GM23338 (cell line): Measurements from ENCODE around the gene CUEDC1. TPM values are rescaled to one million over a fixed set of nuclear protein-coding genes. Genes with fewer than 3 reads are reported as not detected.
A peak's percentile ranks its signal among the peaks of the same experiment; 100 is the strongest.

Experiments
- ATAC-seq: fragments of 200-7000 bp; cut with Tn5 transposase; 3 replicates; pipeline ENCODE4 v1.9.1; 2020
- DNase-seq: peaks from one replicate; pipeline ENCODE4 v3.0.0-alpha.2; 2015; ENCODE audit warnings: low spot score
- H2AFZ ChIP-seq: fragments of 200-600 bp; sonication (generic); 2 replicates; pipeline ENCODE4 v1.8.0; 2016; ENCODE audit warnings: antibody characterized with exemption, mild to moderate bottlenecking, moderate library complexity
- H3F3A ChIP-seq: fragments of 200-600 bp; sonication (generic); replicated peaks from 2 replicates; pipeline ENCODE4 v1.8.0; 2017; ENCODE audit warnings: antibody characterized with exemption, mixed run types, low read depth
- H3K27ac ChIP-seq: fragments of 200-600 bp; sonication (generic); 2 replicates; pipeline ENCODE4 v1.6.1; 2016; ENCODE audit warnings: low read depth
- H3K27me3 ChIP-seq: fragments of 200-600 bp; sonication (generic); 2 replicates; pipeline ENCODE4 v1.8.0; 2016; ENCODE audit warnings: mild to moderate bottlenecking, mixed run types, moderate library complexity; ENCODE audit not compliant: insufficient read depth
- H3K36me3 ChIP-seq: fragments of 200-600 bp; sonication (generic); 2 replicates; pipeline ENCODE4 v1.8.0; 2016; ENCODE audit warnings: mild to moderate bottlenecking; ENCODE audit not compliant: insufficient read depth
- H3K4me1 ChIP-seq: fragments of 200-600 bp; sonication (generic); 2 replicates; pipeline ENCODE4 v1.8.0; 2016; ENCODE audit warnings: mild to moderate bottlenecking, moderate library complexity; ENCODE audit not compliant: insufficient read depth
- H3K4me2 ChIP-seq: fragments of 200-600 bp; sonication (generic); 2 replicates; pipeline ENCODE4 v1.7.1; 2017; ENCODE audit warnings: mixed run types
- H3K4me3 ChIP-seq: fragments of 200-600 bp; sonication (generic); 2 replicates; pipeline ENCODE4 v1.6.1; 2016; ENCODE audit warnings: mixed run types
- H3K79me2 ChIP-seq: fragments of 200-600 bp; sonication (generic); replicated peaks from 2 replicates; pipeline ENCODE4 v1.8.0; 2017; ENCODE audit warnings: mild to moderate bottlenecking; ENCODE audit not compliant: insufficient read depth
- H3K9me2 ChIP-seq: fragments of 200-600 bp; sonication (generic); 2 replicates; pipeline ENCODE4 v1.8.0; 2017; ENCODE audit not compliant: insufficient read depth
- H4K20me1 ChIP-seq: fragments of 200-600 bp; sonication (generic); replicated peaks from 2 replicates; pipeline ENCODE4 v1.8.0; 2017; ENCODE audit warnings: mild to moderate bottlenecking; ENCODE audit not compliant: insufficient read depth
- H3K27ac Mint-ChIP-seq: 2 replicates; pipeline ENCODE4 v1.8.0; 2020; ENCODE audit warnings: inconsistent platforms, mild to moderate bottlenecking, moderate library complexity, mixed read lengths
- H3K27me3 Mint-ChIP-seq: 3 replicates; pipeline ENCODE4 v1.8.0; 2022; ENCODE audit warnings: low read depth, mild to moderate bottlenecking, moderate library complexity, mixed read lengths, inconsistent platforms; ENCODE audit not compliant: insufficient read depth, poor library complexity
- H3K36me3 Mint-ChIP-seq: 3 replicates; pipeline ENCODE4 v1.8.0; 2021; ENCODE audit warnings: low read depth, mild to moderate bottlenecking, inconsistent platforms, moderate library complexity, mixed read lengths
- H3K4me1 Mint-ChIP-seq: 3 replicates; pipeline ENCODE4 v1.8.0; 2020; ENCODE audit warnings: mild to moderate bottlenecking, inconsistent platforms, mixed read lengths
- H3K4me3 Mint-ChIP-seq: 3 replicates; pipeline ENCODE4 v1.8.0; 2021; ENCODE audit warnings: moderate library complexity, mild to moderate bottlenecking, inconsistent platforms, mixed read lengths
- H3K9me3 Mint-ChIP-seq: 3 replicates; pipeline ENCODE4 v1.8.0; 2020; ENCODE audit warnings: moderate library complexity, mild to moderate bottlenecking, inconsistent platforms, mixed read lengths
- CREB1 ChIP-seq: fragments of 250-450 bp; sonication (Bioruptor Pico); IDR thresholded peaks from 2 replicates; pipeline ENCODE4 v1.5.0; 2020; ENCODE audit warnings: low read depth, mild to moderate bottlenecking, moderate library complexity
- EZH2 ChIP-seq: fragments of 200-600 bp; sonication (generic); IDR thresholded peaks from one replicate; pipeline ENCODE4 v1.8.0; 2017; ENCODE audit warnings: antibody characterized with exemption, mild to moderate bottlenecking, low read depth; ENCODE audit not compliant: unreplicated experiment
- JUNB ChIP-seq: IDR thresholded peaks from one replicate; pipeline ENCODE4 v1.6.1; 2016; ENCODE audit warnings: antibody characterized with exemption; ENCODE audit not compliant: unreplicated experiment
- POLR2AphosphoS5 ChIP-seq: IDR thresholded peaks from 2 replicates; pipeline ENCODE4 v1.6.1; 2016; ENCODE audit warnings: antibody characterized with exemption, low read depth
- STAT1 ChIP-seq: IDR thresholded peaks from one replicate; pipeline ENCODE4 v1.6.1; 2016; ENCODE audit warnings: antibody characterized with exemption; ENCODE audit not compliant: unreplicated experiment
- ZNF114 ChIP-seq: fragments of 250-450 bp; sonication (Bioruptor Pico); IDR thresholded peaks from 2 replicates; pipeline ENCODE4 v1.5.0; 2020; ENCODE audit warnings: mild to moderate bottlenecking, moderate library complexity
- ZNF331 ChIP-seq: fragments of 250-450 bp; sonication (Bioruptor Pico); IDR thresholded peaks from 2 replicates; pipeline ENCODE4 v1.5.0; 2020; ENCODE audit warnings: low read depth, mild to moderate bottlenecking, moderate library complexity
- polyA plus RNA-seq: library from polyadenylated mRNA; unstranded; fragments of >200 nt; fragmentation: Nextera tagmentation; extraction: Ambion mirVana; gene quantifications from 2 replicates; pipeline ENCODE4 v1.2.1, GENCODE V29; 2016
- total RNA-seq: library from RNA; depleted of rRNA; stranded (reverse); fragments of >200 nt; shearing (Covaris generic); gene quantifications from 2 replicates; pipeline ENCODE4 v1.2.3, GENCODE V29; 2014
- TF ChIP-seq, protein P1 (sequence below): IDR thresholded peaks from 2 replicates; pipeline ENCODE4 v1.6.1; 2016; ENCODE audit warnings: antibody characterized with exemption
- TF ChIP-seq, protein P2 (sequence below): fragments of 250-450 bp; sonication (Bioruptor Pico); IDR thresholded peaks from 2 replicates; pipeline ENCODE4 v1.5.0; 2020; ENCODE audit warnings: mild to moderate bottlenecking, moderate library complexity

The CUEDC1 gene
- total and polyA plus RNA-seq, 2 experiments from 2014 or later = 3.0 to 7.7 TPM

DNA sequence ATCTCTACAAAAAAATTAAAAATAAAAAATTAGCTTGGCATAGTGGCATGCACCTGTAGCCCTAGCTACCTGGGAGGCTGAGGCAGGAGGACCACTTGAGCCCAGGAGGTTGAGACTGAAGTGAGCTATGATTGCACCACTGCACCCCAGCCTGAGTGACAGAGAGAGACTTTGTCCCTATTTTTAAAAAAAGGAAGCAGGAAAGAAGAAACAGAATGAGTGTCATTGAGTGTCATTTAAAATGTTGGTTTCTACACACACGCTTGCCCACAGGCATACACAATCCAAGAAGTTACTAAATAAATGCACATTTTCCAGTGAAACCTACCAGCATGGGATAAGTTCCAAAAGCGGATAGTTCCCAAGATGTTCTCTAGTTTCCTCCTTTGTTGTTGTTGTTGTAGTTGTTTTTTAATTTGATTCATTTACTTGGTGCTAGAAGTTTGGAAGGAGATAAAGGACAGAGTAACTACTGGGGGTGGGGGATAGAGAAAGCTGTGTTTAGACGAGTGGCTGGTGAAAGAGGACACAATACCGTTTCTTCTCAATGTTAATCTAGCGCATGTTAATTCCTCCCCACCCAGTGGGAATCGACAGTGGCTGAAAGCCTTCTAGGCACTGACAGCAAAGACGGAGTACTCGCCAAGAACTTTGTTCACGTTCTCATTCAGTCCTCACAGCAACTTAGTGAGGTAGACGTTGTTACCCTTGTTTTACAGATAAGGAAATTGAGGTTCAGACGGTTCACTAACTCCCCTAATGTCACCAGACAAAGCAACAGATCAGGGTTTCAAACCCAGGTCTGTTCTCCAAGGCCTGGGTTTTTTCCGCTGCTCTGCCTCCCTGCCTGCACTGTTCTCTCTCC is 122.7 kb downstream of the CUEDC1 start:
- no peak overlapping the region for H3K4me3 Mint-ChIP-seq
- H3K27me3 Mint-ChIP-seq = peaks cover 8% of the 10 kb centered on the region
- TF ChIP-seq STAT1 (no peak), ZNF331 (no peak), JUNB (no peak), POLR2AphosphoS5 (no peak), EZH2 (no peak), ZNF114 (CRISPR knock-in tag) (no peak)
- TF ChIP-seq, protein P1, sequence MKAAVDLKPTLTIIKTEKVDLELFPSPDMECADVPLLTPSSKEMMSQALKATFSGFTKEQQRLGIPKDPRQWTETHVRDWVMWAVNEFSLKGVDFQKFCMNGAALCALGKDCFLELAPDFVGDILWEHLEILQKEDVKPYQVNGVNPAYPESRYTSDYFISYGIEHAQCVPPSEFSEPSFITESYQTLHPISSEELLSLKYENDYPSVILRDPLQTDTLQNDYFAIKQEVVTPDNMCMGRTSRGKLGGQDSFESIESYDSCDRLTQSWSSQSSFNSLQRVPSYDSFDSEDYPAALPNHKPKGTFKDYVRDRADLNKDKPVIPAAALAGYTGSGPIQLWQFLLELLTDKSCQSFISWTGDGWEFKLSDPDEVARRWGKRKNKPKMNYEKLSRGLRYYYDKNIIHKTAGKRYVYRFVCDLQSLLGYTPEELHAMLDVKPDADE = no peak
- no peaks in the 10 kb centered on the region for H3K9me3 Mint-ChIP-seq
- peak overlapping the region; percentile 72 for H3K4me2 ChIP-seq
- no peaks in the 10 kb centered on the region for H3F3A ChIP-seq
- H3K36me3 Mint-ChIP-seq = no peaks in the 10 kb centered on the region
- no peak overlapping the region for H3K27ac Mint-ChIP-seq
- peak overlapping the region; percentile 47 for H3K4me3 ChIP-seq
- no peak for DNase-seq
- H3K4me1 Mint-ChIP-seq = peaks cover 10% of the 10 kb centered on the region; the same call in 2 of the 3 replicates
- no peaks in the 10 kb centered on the region for H4K20me1 ChIP-seq
- peak; percentile 36 for ATAC-seq
- H3K27ac ChIP-seq = 0 out of 2 replicates have a peak overlapping the region, but pooled peaks have one; percentile 23
- peak overlapping the region; percentile 72 for H2AFZ ChIP-seq
- H3K27me3 ChIP-seq = no peaks in the 10 kb centered on the region
- H3K36me3 ChIP-seq = no peaks in the 10 kb centered on the region
- no peaks in the 10 kb centered on the region for H3K9me2 ChIP-seq
- no peaks in the 10 kb centered on the region for H3K79me2 ChIP-seq
- H3K4me1 ChIP-seq = peaks cover 15% of the 10 kb centered on the region

DNA sequence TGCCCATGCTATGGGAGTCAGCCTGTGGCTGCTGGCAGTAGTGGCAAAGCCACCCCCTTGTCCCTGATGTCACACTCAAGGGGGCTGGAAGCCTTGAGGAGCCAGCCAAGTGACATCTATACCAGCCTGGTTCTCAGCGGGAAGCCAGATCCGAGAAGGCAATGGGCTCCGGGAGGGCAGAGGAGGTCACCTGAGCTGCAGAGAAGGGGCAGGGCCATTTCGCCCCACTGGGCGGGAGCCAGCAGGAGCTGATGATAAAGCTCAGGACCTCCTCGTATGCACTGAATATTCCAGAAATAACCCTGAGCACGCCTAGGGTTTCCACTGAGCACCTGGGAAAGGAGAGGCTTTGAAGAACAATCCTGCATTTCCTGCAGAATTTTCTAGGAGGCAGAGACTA is 124.3 kb downstream of the CUEDC1 start:
- DNase-seq (no peak), ATAC-seq (no peak)
- H3K9me2 ChIP-seq = no peaks in the 10 kb centered on the region

More for the DNA sequence above, 124.3 kb downstream of the CUEDC1 start:
- H3K27ac Mint-ChIP-seq = no peak overlapping the region
- Histone ChIP-seq H2AFZ (no peak overlapping the region), H3K4me3 (no peak overlapping the region), H4K20me1 (no peaks in the 10 kb centered on the region), H3K36me3 (no peaks in the 10 kb centered on the region), H3K4me2 (no peak overlapping the region), H3K79me2 (no peaks in the 10 kb centered on the region), H3K27me3 (no peaks in the 10 kb centered on the region), H3K27ac (no peak overlapping the region), H3F3A (no peaks in the 10 kb centered on the region), H3K4me1 (peaks cover 15% of the 10 kb centered on the region)
- H3K9me3 Mint-ChIP-seq = no peaks in the 10 kb centered on the region
- no peaks in the 10 kb centered on the region for H3K36me3 Mint-ChIP-seq
- no peak overlapping the region for H3K4me3 Mint-ChIP-seq
- TF ChIP-seq, protein P2, sequence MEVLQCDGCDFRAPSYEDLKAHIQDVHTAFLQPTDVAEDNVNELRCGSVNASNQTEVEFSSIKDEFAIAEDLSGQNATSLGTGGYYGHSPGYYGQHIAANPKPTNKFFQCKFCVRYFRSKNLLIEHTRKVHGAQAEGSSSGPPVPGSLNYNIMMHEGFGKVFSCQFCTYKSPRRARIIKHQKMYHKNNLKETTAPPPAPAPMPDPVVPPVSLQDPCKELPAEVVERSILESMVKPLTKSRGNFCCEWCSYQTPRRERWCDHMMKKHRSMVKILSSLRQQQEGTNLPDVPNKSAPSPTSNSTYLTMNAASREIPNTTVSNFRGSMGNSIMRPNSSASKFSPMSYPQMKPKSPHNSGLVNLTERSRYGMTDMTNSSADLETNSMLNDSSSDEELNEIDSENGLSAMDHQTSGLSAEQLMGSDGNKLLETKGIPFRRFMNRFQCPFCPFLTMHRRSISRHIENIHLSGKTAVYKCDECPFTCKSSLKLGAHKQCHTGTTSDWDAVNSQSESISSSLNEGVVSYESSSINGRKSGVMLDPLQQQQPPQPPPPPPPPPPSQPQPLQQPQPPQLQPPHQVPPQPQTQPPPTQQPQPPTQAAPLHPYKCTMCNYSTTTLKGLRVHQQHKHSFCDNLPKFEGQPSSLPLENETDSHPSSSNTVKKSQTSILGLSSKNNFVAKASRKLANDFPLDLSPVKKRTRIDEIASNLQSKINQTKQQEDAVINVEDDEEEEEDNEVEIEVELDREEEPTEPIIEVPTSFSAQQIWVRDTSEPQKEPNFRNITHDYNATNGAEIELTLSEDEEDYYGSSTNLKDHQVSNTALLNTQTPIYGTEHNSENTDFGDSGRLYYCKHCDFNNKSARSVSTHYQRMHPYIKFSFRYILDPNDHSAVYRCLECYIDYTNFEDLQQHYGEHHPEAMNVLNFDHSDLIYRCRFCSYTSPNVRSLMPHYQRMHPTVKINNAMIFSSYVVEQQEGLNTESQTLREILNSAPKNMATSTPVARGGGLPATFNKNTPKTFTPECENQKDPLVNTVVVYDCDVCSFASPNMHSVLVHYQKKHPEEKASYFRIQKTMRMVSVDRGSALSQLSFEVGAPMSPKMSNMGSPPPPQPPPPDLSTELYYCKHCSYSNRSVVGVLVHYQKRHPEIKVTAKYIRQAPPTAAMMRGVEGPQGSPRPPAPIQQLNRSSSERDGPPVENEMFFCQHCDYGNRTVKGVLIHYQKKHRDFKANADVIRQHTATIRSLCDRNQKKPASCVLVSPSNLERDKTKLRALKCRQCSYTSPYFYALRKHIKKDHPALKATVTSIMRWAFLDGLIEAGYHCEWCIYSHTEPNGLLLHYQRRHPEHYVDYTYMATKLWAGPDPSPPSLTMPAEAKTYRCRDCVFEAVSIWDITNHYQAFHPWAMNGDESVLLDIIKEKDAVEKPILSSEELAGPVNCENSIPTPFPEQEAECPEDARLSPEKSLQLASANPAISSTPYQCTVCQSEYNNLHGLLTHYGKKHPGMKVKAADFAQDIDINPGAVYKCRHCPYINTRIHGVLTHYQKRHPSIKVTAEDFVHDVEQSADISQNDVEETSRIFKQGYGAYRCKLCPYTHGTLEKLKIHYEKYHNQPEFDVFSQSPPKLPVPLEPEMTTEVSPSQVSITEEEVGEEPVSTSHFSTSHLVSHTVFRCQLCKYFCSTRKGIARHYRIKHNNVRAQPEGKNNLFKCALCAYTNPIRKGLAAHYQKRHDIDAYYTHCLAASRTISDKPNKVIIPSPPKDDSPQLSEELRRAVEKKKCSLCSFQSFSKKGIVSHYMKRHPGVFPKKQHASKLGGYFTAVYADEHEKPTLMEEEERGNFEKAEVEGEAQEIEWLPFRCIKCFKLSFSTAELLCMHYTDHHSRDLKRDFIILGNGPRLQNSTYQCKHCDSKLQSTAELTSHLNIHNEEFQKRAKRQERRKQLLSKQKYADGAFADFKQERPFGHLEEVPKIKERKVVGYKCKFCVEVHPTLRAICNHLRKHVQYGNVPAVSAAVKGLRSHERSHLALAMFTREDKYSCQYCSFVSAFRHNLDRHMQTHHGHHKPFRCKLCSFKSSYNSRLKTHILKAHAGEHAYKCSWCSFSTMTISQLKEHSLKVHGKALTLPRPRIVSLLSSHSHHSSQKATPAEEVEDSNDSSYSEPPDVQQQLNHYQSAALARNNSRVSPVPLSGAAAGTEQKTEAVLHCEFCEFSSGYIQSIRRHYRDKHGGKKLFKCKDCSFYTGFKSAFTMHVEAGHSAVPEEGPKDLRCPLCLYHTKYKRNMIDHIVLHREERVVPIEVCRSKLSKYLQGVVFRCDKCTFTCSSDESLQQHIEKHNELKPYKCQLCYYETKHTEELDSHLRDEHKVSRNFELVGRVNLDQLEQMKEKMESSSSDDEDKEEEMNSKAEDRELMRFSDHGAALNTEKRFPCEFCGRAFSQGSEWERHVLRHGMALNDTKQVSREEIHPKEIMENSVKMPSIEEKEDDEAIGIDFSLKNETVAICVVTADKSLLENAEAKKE = no peak
- no peak for TF ChIP-seq CREB1
- H3K4me1 Mint-ChIP-seq = peaks cover 10% of the 10 kb centered on the region; the same call in 2 of the 3 replicates
- H3K27me3 Mint-ChIP-seq = peaks cover 8% of the 10 kb centered on the region
